ENCODE data around the gene TTC39C. TPM values are rescaled to one million over a fixed set of nuclear protein-coding genes. Genes with fewer than 3 reads are reported as not detected.
A peak's percentile ranks its signal among the peaks of the same experiment; 100 is the strongest.

The TTC39C gene
- total and polyA plus RNA-seq, 2 donors (not counting 3 experiments of a cell fraction or from before 2014, with no cell fraction given), result 0.61 to 6.2 TPM

DNA sequence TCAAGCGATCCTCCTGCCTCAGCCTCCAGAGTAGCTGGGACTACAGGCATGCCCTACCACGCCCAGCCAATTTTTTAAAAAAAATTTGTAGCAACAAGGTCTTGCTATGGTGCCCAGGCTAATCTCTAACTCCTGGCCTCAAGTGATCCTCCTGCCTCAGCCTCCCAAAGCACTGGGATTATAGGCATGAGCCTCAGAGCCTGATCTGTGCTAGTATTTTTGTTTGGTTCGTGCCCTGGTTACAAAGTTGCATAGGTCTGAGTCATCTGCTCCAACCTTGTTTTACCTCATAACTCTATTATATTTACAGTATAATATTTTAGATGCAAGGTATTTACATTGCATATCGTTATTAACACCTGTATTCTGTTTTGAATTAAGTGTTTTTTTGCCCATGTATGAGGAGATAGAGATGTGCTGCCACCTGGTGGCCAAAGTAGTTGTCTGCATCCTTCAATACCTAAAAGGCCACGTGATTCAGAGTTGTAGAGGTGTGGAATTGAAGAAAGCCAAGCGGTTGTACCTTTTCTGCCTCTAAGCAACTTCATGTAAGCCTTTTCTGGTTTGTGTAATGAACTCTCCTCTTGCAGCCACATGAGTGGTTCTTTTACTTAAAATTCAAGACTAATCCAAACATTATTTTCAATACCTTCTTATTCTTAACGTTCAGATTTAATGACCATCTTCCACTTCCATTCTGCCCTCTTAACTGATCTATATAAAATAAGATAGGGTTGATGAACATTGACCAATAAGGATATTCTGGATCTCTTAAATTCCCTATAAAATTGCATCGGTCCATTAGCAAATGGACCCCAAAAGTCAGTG lies 104.4 kb downstream of the TTC39C start:
- peak; percentile 81 for DNase-seq (ENCODE audit: low read depth, low spot score)
- ChIA-PET POLR2A (no interaction called here), CTCF (interaction anchor here (0.7 to 1.1 kb wide), 8 partner anchors 11 to 497 kb away, joined by 3 to 6 read pairs (median 3); no protein-coding TSS in a partner anchor)
- Histone ChIP-seq H3K9ac (replicated peaks; ENCODE audit: extremely low read depth, insufficient read depth, low read length) (no peak overlapping the region), H4K20me1 (replicated peaks; ENCODE audit: control insufficient read depth, extremely low read depth, insufficient read depth, low read length) (no peaks in the 10 kb centered on the region), H3K27ac (ENCODE audit: insufficient read depth, low read depth, low read length) (no peak overlapping the region), H3K4me1 (ENCODE audit: control insufficient read depth, extremely low read depth, insufficient read depth, low read length) (no peaks in the 10 kb centered on the region), H3K27me3 (ENCODE audit: control insufficient read depth in 2 of 2, insufficient read depth in 2 of 2, low read length in 2 of 2) (no peaks in the 10 kb centered on the region), H3K4me3 (replicated peaks in 1 of 3; ENCODE audit: insufficient read depth in 1 of 3, low read depth in 1 of 3, low read length in 3 of 3) (no peak overlapping the region), H3K4me2 (ENCODE audit: insufficient read depth, low read length) (no peak overlapping the region), H3K9me1 (replicated peaks; ENCODE audit: control insufficient read depth, extremely low read depth, insufficient read depth, low read length) (no peaks in the 10 kb centered on the region), H3K36me3 (ENCODE audit: control insufficient read depth in 2 of 2, extremely low read depth in 1 of 2, insufficient read depth in 2 of 2, low read length in 2 of 2) (no peaks in the 10 kb centered on the region), H2AFZ (ENCODE audit: low read depth, low read length) (no peak overlapping the region), H3K9me3 (replicated peaks; ENCODE audit: control insufficient read depth, insufficient read depth, low read length) (no peaks in the 10 kb centered on the region), H3K79me2 (ENCODE audit: control insufficient read depth, insufficient read depth, low read length) (no peaks in the 10 kb centered on the region)
- intact Hi-C loops (cut with micrococcal nuclease) (loop anchor here (1.0 to 10.0 kb wide), 5 partner anchors 104 to 602 kb away; partner anchors contain the start of gene TTC39C), dilution Hi-C loops (cut with MboI; ENCODE audit: extremely low pct_ligation_motif_present, low sequenced_read_pairs) (loop anchor here (25.0 kb wide), 1 partner anchor 507 kb away; no protein-coding TSS in a partner anchor)
- TF ChIP-seq, protein P1, sequence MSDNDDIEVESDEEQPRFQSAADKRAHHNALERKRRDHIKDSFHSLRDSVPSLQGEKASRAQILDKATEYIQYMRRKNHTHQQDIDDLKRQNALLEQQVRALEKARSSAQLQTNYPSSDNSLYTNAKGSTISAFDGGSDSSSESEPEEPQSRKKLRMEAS (IDR thresholded peaks at IDR 0.05; ENCODE audit: insufficient read depth, insufficient read length), result peak; percentile 86
- no peak for TF ChIP-seq POLR2AphosphoS5 (IDR thresholded peaks at IDR 0.05; ENCODE audit: insufficient read depth, low read depth, low read length)
- TF ChIP-seq, protein P2, sequence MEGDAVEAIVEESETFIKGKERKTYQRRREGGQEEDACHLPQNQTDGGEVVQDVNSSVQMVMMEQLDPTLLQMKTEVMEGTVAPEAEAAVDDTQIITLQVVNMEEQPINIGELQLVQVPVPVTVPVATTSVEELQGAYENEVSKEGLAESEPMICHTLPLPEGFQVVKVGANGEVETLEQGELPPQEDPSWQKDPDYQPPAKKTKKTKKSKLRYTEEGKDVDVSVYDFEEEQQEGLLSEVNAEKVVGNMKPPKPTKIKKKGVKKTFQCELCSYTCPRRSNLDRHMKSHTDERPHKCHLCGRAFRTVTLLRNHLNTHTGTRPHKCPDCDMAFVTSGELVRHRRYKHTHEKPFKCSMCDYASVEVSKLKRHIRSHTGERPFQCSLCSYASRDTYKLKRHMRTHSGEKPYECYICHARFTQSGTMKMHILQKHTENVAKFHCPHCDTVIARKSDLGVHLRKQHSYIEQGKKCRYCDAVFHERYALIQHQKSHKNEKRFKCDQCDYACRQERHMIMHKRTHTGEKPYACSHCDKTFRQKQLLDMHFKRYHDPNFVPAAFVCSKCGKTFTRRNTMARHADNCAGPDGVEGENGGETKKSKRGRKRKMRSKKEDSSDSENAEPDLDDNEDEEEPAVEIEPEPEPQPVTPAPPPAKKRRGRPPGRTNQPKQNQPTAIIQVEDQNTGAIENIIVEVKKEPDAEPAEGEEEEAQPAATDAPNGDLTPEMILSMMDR (IDR thresholded peaks at IDR 0.05; ENCODE audit: extremely low read depth in 1 of 2, insufficient read depth in 1 of 2, low read depth in 1 of 2, low read length in 2 of 2), result peak; percentile 66 to 74
- FAIRE-seq, result peak; percentile 94
- BruUV-seq (replicated peaks), result no TSS peak
